GM23338 (cell line): ENCODE measurements around the gene STK36. TPM values are rescaled to one million over a fixed set of nuclear protein-coding genes. Genes with fewer than 3 reads are reported as not detected.

ENCODE experiments used
- ATAC-seq: fragments of 200-7000 bp; cut with Tn5 transposase; 3 replicates; pipeline ENCODE4 v1.9.1; 2020
- DNase-seq: peaks from one replicate; pipeline ENCODE4 v3.0.0-alpha.2; 2015; ENCODE audit warnings: low spot score
- H2AFZ ChIP-seq: fragments of 200-600 bp; sonication (generic); 2 replicates; pipeline ENCODE4 v1.8.0; 2016; ENCODE audit warnings: antibody characterized with exemption, mild to moderate bottlenecking, moderate library complexity
- H3F3A ChIP-seq: fragments of 200-600 bp; sonication (generic); replicated peaks from 2 replicates; pipeline ENCODE4 v1.8.0; 2017; ENCODE audit warnings: antibody characterized with exemption, mixed run types, low read depth
- H3K27ac ChIP-seq: fragments of 200-600 bp; sonication (generic); 2 replicates; pipeline ENCODE4 v1.6.1; 2016; ENCODE audit warnings: low read depth
- H3K27me3 ChIP-seq: fragments of 200-600 bp; sonication (generic); 2 replicates; pipeline ENCODE4 v1.8.0; 2016; ENCODE audit warnings: mild to moderate bottlenecking, mixed run types, moderate library complexity; ENCODE audit not compliant: insufficient read depth
- H3K36me3 ChIP-seq: fragments of 200-600 bp; sonication (generic); 2 replicates; pipeline ENCODE4 v1.8.0; 2016; ENCODE audit warnings: mild to moderate bottlenecking; ENCODE audit not compliant: insufficient read depth
- H3K4me1 ChIP-seq: fragments of 200-600 bp; sonication (generic); 2 replicates; pipeline ENCODE4 v1.8.0; 2016; ENCODE audit warnings: mild to moderate bottlenecking, moderate library complexity; ENCODE audit not compliant: insufficient read depth
- H3K4me2 ChIP-seq: fragments of 200-600 bp; sonication (generic); 2 replicates; pipeline ENCODE4 v1.7.1; 2017; ENCODE audit warnings: mixed run types
- H3K4me3 ChIP-seq: fragments of 200-600 bp; sonication (generic); 2 replicates; pipeline ENCODE4 v1.6.1; 2016; ENCODE audit warnings: mixed run types
- H3K79me2 ChIP-seq: fragments of 200-600 bp; sonication (generic); replicated peaks from 2 replicates; pipeline ENCODE4 v1.8.0; 2017; ENCODE audit warnings: mild to moderate bottlenecking; ENCODE audit not compliant: insufficient read depth
- H3K9me2 ChIP-seq: fragments of 200-600 bp; sonication (generic); 2 replicates; pipeline ENCODE4 v1.8.0; 2017; ENCODE audit not compliant: insufficient read depth
- H4K20me1 ChIP-seq: fragments of 200-600 bp; sonication (generic); replicated peaks from 2 replicates; pipeline ENCODE4 v1.8.0; 2017; ENCODE audit warnings: mild to moderate bottlenecking; ENCODE audit not compliant: insufficient read depth
- H3K27ac Mint-ChIP-seq: 2 replicates; pipeline ENCODE4 v1.8.0; 2020; ENCODE audit warnings: inconsistent platforms, mild to moderate bottlenecking, moderate library complexity, mixed read lengths
- H3K27me3 Mint-ChIP-seq: 3 replicates; pipeline ENCODE4 v1.8.0; 2022; ENCODE audit warnings: low read depth, mild to moderate bottlenecking, moderate library complexity, mixed read lengths, inconsistent platforms; ENCODE audit not compliant: insufficient read depth, poor library complexity
- H3K36me3 Mint-ChIP-seq: 3 replicates; pipeline ENCODE4 v1.8.0; 2021; ENCODE audit warnings: low read depth, mild to moderate bottlenecking, inconsistent platforms, moderate library complexity, mixed read lengths
- H3K4me1 Mint-ChIP-seq: 3 replicates; pipeline ENCODE4 v1.8.0; 2020; ENCODE audit warnings: mild to moderate bottlenecking, inconsistent platforms, mixed read lengths
- H3K4me3 Mint-ChIP-seq: 3 replicates; pipeline ENCODE4 v1.8.0; 2021; ENCODE audit warnings: moderate library complexity, mild to moderate bottlenecking, inconsistent platforms, mixed read lengths
- H3K9me3 Mint-ChIP-seq: 3 replicates; pipeline ENCODE4 v1.8.0; 2020; ENCODE audit warnings: moderate library complexity, mild to moderate bottlenecking, inconsistent platforms, mixed read lengths
- CREB1 ChIP-seq: fragments of 250-450 bp; sonication (Bioruptor Pico); IDR thresholded peaks from 2 replicates; pipeline ENCODE4 v1.5.0; 2020; ENCODE audit warnings: low read depth, mild to moderate bottlenecking, moderate library complexity
- CTCF ChIP-seq, 2 experiments: fragments of 200-600 bp in 1 of 2; sonication (generic) in 1 of 2; conservative IDR thresholded peaks; 2 replicates each; pipeline versions ENCODE4 v1.5.1 to v1.6.1; 2016 to 2017; ENCODE audit warnings: antibody characterized with exemption in 2 of 2, low read depth in 2 of 2, mild to moderate bottlenecking in 2 of 2, moderate library complexity in 1 of 2
- ETS1 ChIP-seq: IDR thresholded peaks from 2 replicates; pipeline ENCODE4 v1.6.1; 2016; ENCODE audit warnings: antibody characterized with exemption
- EZH2 ChIP-seq: fragments of 200-600 bp; sonication (generic); IDR thresholded peaks from one replicate; pipeline ENCODE4 v1.8.0; 2017; ENCODE audit warnings: antibody characterized with exemption, mild to moderate bottlenecking, low read depth; ENCODE audit not compliant: unreplicated experiment
- JUNB ChIP-seq: IDR thresholded peaks from one replicate; pipeline ENCODE4 v1.6.1; 2016; ENCODE audit warnings: antibody characterized with exemption; ENCODE audit not compliant: unreplicated experiment
- POLR2AphosphoS5 ChIP-seq: IDR thresholded peaks from 2 replicates; pipeline ENCODE4 v1.6.1; 2016; ENCODE audit warnings: antibody characterized with exemption, low read depth
- ZNF114 ChIP-seq: fragments of 250-450 bp; sonication (Bioruptor Pico); IDR thresholded peaks from 2 replicates; pipeline ENCODE4 v1.5.0; 2020; ENCODE audit warnings: mild to moderate bottlenecking, moderate library complexity
- ZNF331 ChIP-seq: fragments of 250-450 bp; sonication (Bioruptor Pico); IDR thresholded peaks from 2 replicates; pipeline ENCODE4 v1.5.0; 2020; ENCODE audit warnings: low read depth, mild to moderate bottlenecking, moderate library complexity
- ZNF462 ChIP-seq: fragments of 250-450 bp; sonication (Bioruptor Pico); IDR thresholded peaks from 2 replicates; pipeline ENCODE4 v1.5.0; 2020; ENCODE audit warnings: mild to moderate bottlenecking, moderate library complexity
- polyA plus RNA-seq: library from polyadenylated mRNA; unstranded; fragments of >200 nt; fragmentation: Nextera tagmentation; extraction: Ambion mirVana; gene quantifications from 2 replicates; pipeline ENCODE4 v1.2.1, GENCODE V29; 2016
- total RNA-seq: library from RNA; depleted of rRNA; stranded (reverse); fragments of >200 nt; shearing (Covaris generic); gene quantifications from 2 replicates; pipeline ENCODE4 v1.2.3, GENCODE V29; 2014

The STK36 gene
- total and polyA plus RNA-seq, 2 experiments from 2014 or later = 21.2 to 26.3 TPM

GRCh38 chr2:218642786-218643185 lies 29.1 kb upstream of the STK36 start:
- no peak overlapping the region for H2AFZ ChIP-seq
- peaks cover 31% of the 10 kb centered on the region for H3K36me3 ChIP-seq
- H3K9me2 ChIP-seq = no peaks in the 10 kb centered on the region
- Mint-ChIP-seq H3K36me3 (peaks cover 79% of the 10 kb centered on the region), H3K4me3 (no peak overlapping the region), H3K27ac (no peak overlapping the region), H3K9me3 (no peaks in the 10 kb centered on the region), H3K4me1 (no peaks in the 10 kb centered on the region), H3K27me3 (peaks cover 3% of the 10 kb centered on the region)
- peaks cover 13% of the 10 kb centered on the region for H4K20me1 ChIP-seq
- no peak overlapping the region for H3K4me2 ChIP-seq
- no peaks in the 10 kb centered on the region for H3K4me1 ChIP-seq
- H3F3A ChIP-seq = no peaks in the 10 kb centered on the region
- no peak overlapping the region for H3K4me3 ChIP-seq
- ATAC-seq (no peak), DNase-seq (no peak)
- no peak overlapping the region for H3K27ac ChIP-seq
- TF ChIP-seq CREB1 (CRISPR knock-in tag) (no peak), ZNF114 (CRISPR knock-in tag) (no peak), JUNB (no peak), POLR2AphosphoS5 (no peak), EZH2 (no peak)
- H3K79me2 ChIP-seq = 0 out of 2 replicates have a peak, but pooled peaks cover 3% of the 10 kb centered on the region
- no peaks in the 10 kb centered on the region for H3K27me3 ChIP-seq

- Histone ChIP-seq H3K27ac (no peak overlapping the region), H2AFZ (no peak overlapping the region), H3K4me2 (no peak overlapping the region), H3K79me2 (0 out of 2 replicates have a peak, but pooled peaks cover 7% of the 10 kb centered on the region), H3K9me2 (no peaks in the 10 kb centered on the region), H3K36me3 (peaks cover 36% of the 10 kb centered on the region), H4K20me1 (peaks cover 18% of the 10 kb centered on the region), H3F3A (no peaks in the 10 kb centered on the region), H3K4me3 (no peak overlapping the region), H3K4me1 (no peaks in the 10 kb centered on the region), H3K27me3 (no peaks in the 10 kb centered on the region)
- H3K27me3 Mint-ChIP-seq = peaks cover 3% of the 10 kb centered on the region
- H3K36me3 Mint-ChIP-seq = peaks cover 79% of the 10 kb centered on the region
- H3K27ac Mint-ChIP-seq = no peak overlapping the region
- ATAC-seq = no peak
- H3K4me1 Mint-ChIP-seq = no peaks in the 10 kb centered on the region
- no peak for DNase-seq
- H3K9me3 Mint-ChIP-seq = no peaks in the 10 kb centered on the region
- no peak overlapping the region for H3K4me3 Mint-ChIP-seq
- TF ChIP-seq POLR2AphosphoS5 (no peak), ZNF462 (no peak), ZNF331 (no peak), CTCF (conservative IDR thresholded peaks at IDR 0.05; ENCODE audit: low read depth in 2 of 2) (no peak), EZH2 (no peak), ETS1 (no peak), CREB1 (CRISPR knock-in tag) (no peak)
These were observed 28.1 kb upstream of the STK36 start for GRCh38 chr2:218643751-218644310.
